ENCODE results near the gene RANBP3.
A peak's percentile ranks its signal among the peaks of the same experiment; 100 is the strongest.

The RANBP3 gene

DNA sequence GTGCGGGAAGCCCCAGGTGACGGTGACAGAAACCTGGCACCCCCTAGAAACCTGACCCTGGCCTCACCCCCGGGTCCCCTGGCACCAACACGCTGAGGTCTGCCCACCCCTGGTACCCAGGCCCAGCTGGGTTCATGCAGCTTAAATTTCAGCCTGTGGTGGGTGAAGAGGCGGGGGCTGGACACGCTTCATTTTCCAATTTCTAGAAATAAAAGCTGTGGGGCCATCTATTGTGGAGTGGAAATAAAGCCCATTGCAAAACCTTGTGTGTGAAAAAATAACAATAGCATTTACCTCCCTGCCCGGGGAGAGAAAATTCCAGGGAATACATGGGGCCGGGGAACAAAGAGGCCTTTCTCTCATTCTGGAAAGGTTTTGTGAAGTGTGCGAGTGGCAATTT, 100.1 kb downstream of the RANBP3 start:
- TF ChIP-seq CEBPB (IDR thresholded peaks at IDR 0.05), result peak; percentile 63
- TF ChIP-seq, protein P1, sequence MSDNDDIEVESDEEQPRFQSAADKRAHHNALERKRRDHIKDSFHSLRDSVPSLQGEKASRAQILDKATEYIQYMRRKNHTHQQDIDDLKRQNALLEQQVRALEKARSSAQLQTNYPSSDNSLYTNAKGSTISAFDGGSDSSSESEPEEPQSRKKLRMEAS (IDR thresholded peaks at IDR 0.05), result no peak
- no peak; the same call in 1 of the 2 replicates for TF ChIP-seq EGR1 (IDR thresholded peaks at IDR 0.05)
- peak; percentile 78 for TF ChIP-seq TCF12 (IDR thresholded peaks at IDR 0.05; ENCODE audit: low read depth)
- no peak for TF ChIP-seq TAF1 (IDR thresholded peaks at IDR 0.05; ENCODE audit: low read depth)
- TF ChIP-seq TEAD4 (IDR thresholded peaks at IDR 0.05), result 0 out of 2 replicates have a peak, but pooled peaks have one; percentile 7
- TF ChIP-seq USF1 (IDR thresholded peaks at IDR 0.05), result no peak
- peak; percentile 43; the same call in 1 of the 2 replicates for TF ChIP-seq FOXM1 (IDR thresholded peaks at IDR 0.05; ENCODE audit: borderline replicate concordance, low read depth)
- peak; percentile 72 for TF ChIP-seq EP300 (IDR thresholded peaks at IDR 0.05; ENCODE audit: borderline replicate concordance)

DNA sequence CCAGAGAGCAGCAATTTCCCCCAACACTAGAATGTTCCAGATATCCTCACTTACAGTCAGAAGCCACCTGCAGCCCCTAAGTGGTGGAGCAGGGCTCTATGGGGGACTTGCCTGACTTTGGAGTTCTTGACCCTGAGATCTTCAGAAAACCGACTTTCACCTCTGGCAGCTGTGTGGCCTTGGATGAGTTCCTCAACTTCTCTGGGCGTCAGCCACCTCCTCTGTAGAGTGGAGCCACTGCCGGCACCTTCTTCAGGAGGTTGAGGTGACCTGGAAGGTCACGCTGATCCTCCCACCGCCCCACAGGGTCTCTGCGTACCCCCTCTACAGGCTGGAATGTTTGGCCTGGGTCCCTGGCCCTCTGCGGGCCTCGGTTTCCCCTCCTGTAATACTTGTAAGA, 100.5 kb downstream of the RANBP3 start:
- no peak for TF ChIP-seq EP300 (IDR thresholded peaks at IDR 0.05; ENCODE audit: borderline replicate concordance)
- no peak for TF ChIP-seq YY1 (IDR thresholded peaks at IDR 0.05; ENCODE audit: low read depth)
- no peak for TF ChIP-seq CREB1 (IDR thresholded peaks at IDR 0.05; ENCODE audit: low read depth)
- TF ChIP-seq, protein P1 (IDR thresholded peaks at IDR 0.05), result no peak
- no peak for TF ChIP-seq TCF12 (IDR thresholded peaks at IDR 0.05; ENCODE audit: low read depth)
- TF ChIP-seq ZBTB7A (IDR thresholded peaks at IDR 0.05; ENCODE audit: low read depth), result no peak
- no peak for TF ChIP-seq USF1 (IDR thresholded peaks at IDR 0.05)
- no peak for TF ChIP-seq TEAD4 (IDR thresholded peaks at IDR 0.05)
- no peak for TF ChIP-seq RAD21 (IDR thresholded peaks at IDR 0.05; ENCODE audit: low read depth)
- TF ChIP-seq EGR1 (IDR thresholded peaks at IDR 0.05), result no peak
- TF ChIP-seq NFIC (IDR thresholded peaks at IDR 0.05), result no peak
- TF ChIP-seq TAF1 (IDR thresholded peaks at IDR 0.05; ENCODE audit: low read depth), result no peak
- TF ChIP-seq, protein P2, sequence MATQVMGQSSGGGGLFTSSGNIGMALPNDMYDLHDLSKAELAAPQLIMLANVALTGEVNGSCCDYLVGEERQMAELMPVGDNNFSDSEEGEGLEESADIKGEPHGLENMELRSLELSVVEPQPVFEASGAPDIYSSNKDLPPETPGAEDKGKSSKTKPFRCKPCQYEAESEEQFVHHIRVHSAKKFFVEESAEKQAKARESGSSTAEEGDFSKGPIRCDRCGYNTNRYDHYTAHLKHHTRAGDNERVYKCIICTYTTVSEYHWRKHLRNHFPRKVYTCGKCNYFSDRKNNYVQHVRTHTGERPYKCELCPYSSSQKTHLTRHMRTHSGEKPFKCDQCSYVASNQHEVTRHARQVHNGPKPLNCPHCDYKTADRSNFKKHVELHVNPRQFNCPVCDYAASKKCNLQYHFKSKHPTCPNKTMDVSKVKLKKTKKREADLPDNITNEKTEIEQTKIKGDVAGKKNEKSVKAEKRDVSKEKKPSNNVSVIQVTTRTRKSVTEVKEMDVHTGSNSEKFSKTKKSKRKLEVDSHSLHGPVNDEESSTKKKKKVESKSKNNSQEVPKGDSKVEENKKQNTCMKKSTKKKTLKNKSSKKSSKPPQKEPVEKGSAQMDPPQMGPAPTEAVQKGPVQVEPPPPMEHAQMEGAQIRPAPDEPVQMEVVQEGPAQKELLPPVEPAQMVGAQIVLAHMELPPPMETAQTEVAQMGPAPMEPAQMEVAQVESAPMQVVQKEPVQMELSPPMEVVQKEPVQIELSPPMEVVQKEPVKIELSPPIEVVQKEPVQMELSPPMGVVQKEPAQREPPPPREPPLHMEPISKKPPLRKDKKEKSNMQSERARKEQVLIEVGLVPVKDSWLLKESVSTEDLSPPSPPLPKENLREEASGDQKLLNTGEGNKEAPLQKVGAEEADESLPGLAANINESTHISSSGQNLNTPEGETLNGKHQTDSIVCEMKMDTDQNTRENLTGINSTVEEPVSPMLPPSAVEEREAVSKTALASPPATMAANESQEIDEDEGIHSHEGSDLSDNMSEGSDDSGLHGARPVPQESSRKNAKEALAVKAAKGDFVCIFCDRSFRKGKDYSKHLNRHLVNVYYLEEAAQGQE (IDR thresholded peaks at IDR 0.05; ENCODE audit: low read depth), result no peak
- no peak for TF ChIP-seq CEBPB (IDR thresholded peaks at IDR 0.05)
- no peak for TF ChIP-seq FOXM1 (IDR thresholded peaks at IDR 0.05; ENCODE audit: borderline replicate concordance, low read depth)

GRCh38 chr19:5873617-5874199, 104.2 kb downstream of the RANBP3 start:
- no peak for TF ChIP-seq USF1 (IDR thresholded peaks at IDR 0.05)
- TF ChIP-seq TEAD4 (IDR thresholded peaks at IDR 0.05), result no peak
- TF ChIP-seq TAF1 (IDR thresholded peaks at IDR 0.05; ENCODE audit: low read depth), result no peak
- TF ChIP-seq CREB1 (IDR thresholded peaks at IDR 0.05; ENCODE audit: low read depth), result no peak
- TF ChIP-seq, protein P2 (IDR thresholded peaks at IDR 0.05; ENCODE audit: low read depth), result no peak
- TF ChIP-seq YY1 (IDR thresholded peaks at IDR 0.05; ENCODE audit: low read depth), result no peak
- TF ChIP-seq CEBPB (IDR thresholded peaks at IDR 0.05), result no peak
- no peak for TF ChIP-seq RAD21 (IDR thresholded peaks at IDR 0.05; ENCODE audit: low read depth)
- TF ChIP-seq TCF12 (IDR thresholded peaks at IDR 0.05; ENCODE audit: low read depth), result no peak
- no peak for TF ChIP-seq EP300 (IDR thresholded peaks at IDR 0.05; ENCODE audit: borderline replicate concordance)
- TF ChIP-seq FOXM1 (IDR thresholded peaks at IDR 0.05; ENCODE audit: borderline replicate concordance, low read depth), result no peak
- TF ChIP-seq, protein P1 (IDR thresholded peaks at IDR 0.05), result no peak
- TF ChIP-seq NFIC (IDR thresholded peaks at IDR 0.05), result no peak
- TF ChIP-seq ZBTB7A (IDR thresholded peaks at IDR 0.05; ENCODE audit: low read depth), result no peak
- no peak for TF ChIP-seq EGR1 (IDR thresholded peaks at IDR 0.05)

DNA sequence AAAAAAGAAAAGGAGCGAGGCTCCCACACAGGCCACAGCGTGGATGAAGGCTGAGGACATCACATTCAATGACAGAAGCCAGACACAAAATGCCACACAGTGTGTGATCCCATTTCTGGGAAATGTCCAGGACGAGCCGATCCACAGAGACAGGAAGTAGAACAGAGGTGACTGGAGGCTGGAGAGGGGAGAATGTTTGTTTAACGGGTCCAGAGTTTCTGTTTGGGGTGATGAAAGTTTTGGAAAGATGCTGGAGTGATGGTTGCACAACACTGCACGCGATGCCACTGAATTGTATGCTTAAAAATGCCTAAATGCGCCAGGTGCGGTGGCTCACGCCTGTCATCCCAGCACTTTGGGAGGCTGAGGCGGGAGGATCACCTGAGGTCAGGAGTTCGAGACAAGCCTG, 107.0 kb downstream of the RANBP3 start:
- TF ChIP-seq EP300 (IDR thresholded peaks at IDR 0.05; ENCODE audit: borderline replicate concordance) (no peak), TEAD4 (IDR thresholded peaks at IDR 0.05) (no peak), USF1 (IDR thresholded peaks at IDR 0.05) (no peak), CREB1 (IDR thresholded peaks at IDR 0.05; ENCODE audit: low read depth) (no peak), TAF1 (IDR thresholded peaks at IDR 0.05; ENCODE audit: low read depth) (no peak), EGR1 (IDR thresholded peaks at IDR 0.05) (no peak), RAD21 (IDR thresholded peaks at IDR 0.05; ENCODE audit: low read depth) (no peak), FOXM1 (IDR thresholded peaks at IDR 0.05; ENCODE audit: borderline replicate concordance, low read depth) (no peak), CEBPB (IDR thresholded peaks at IDR 0.05) (no peak), YY1 (IDR thresholded peaks at IDR 0.05; ENCODE audit: low read depth) (no peak), ZBTB7A (IDR thresholded peaks at IDR 0.05; ENCODE audit: low read depth) (no peak), NFIC (IDR thresholded peaks at IDR 0.05) (no peak), TCF12 (IDR thresholded peaks at IDR 0.05; ENCODE audit: low read depth) (no peak)
- TF ChIP-seq, protein P1 (IDR thresholded peaks at IDR 0.05), result no peak
- TF ChIP-seq, protein P2 (IDR thresholded peaks at IDR 0.05; ENCODE audit: low read depth), result no peak
